ENCODE data around the gene TMEM120B. TPM values are rescaled to one million over a fixed set of nuclear protein-coding genes. Genes with fewer than 3 reads are reported as not detected.

Gene TMEM120B
- total and polyA plus RNA-seq, 4 donors = 1.5 to 12.0 (median 9.1) TPM

GRCh38 chr12:121808623-121809022 lies 96.1 kb downstream of the TMEM120B start:
- no peaks in the 10 kb centered on the region for H3K27me3 ChIP-seq (ENCODE audit: control insufficient read depth in 1 of 2, insufficient read depth in 2 of 2, low read length in 1 of 2)
- peaks cover 4 to 8% of the 10 kb centered on the region in 2 donors for H3K36me3 ChIP-seq (ENCODE audit: control insufficient read depth in 1 of 2, insufficient read depth in 2 of 2, low read length in 1 of 2)
- intact Hi-C loops (cut with DNase I) = no loop called here
- no peaks in the 10 kb centered on the region for H3K9me3 ChIP-seq (ENCODE audit: control insufficient read depth, low read length)
- H3K4me1 ChIP-seq (ENCODE audit: control insufficient read depth in 1 of 2, insufficient read depth in 2 of 2, low read length in 2 of 2) = no peaks in the 10 kb centered on the region
- WGBS, 2 donors = 80 to 81% methylated on average over 8 of the region's 8 CpGs
- H3K4me3 ChIP-seq (ENCODE audit: low read length in 2 of 2) = no peak overlapping the region
- no peak overlapping the region for H3K27ac ChIP-seq (ENCODE audit: low read depth in 1 of 2, low read length in 2 of 2)
- DNase-seq (no peak), ATAC-seq (ENCODE audit: low FRiP score) (no peak)

- H3K27me3 ChIP-seq (ENCODE audit: control insufficient read depth in 1 of 2, insufficient read depth in 2 of 2, low read length in 1 of 2) = no peaks in the 10 kb centered on the region
- H3K4me1 ChIP-seq (ENCODE audit: control insufficient read depth in 1 of 2, insufficient read depth in 2 of 2, low read length in 2 of 2) = no peaks in the 10 kb centered on the region
- DNase-seq (peak in 1 of 2 donors; percentile 78), ATAC-seq (ENCODE audit: low FRiP score) (no peak)
- H3K27ac ChIP-seq (ENCODE audit: low read depth in 1 of 2, low read length in 2 of 2) = no peak overlapping the region
- no peak overlapping the region for H3K4me3 ChIP-seq (ENCODE audit: low read length in 2 of 2)
- 88% methylated on average over 24 to 27 of the region's 27 CpGs for WGBS, 2 donors
- intact Hi-C loops (cut with DNase I) = loop anchor here (2.0 to 5.0 kb wide), 2 partner anchors 15 to 32 kb away; no protein-coding TSS in a partner anchor
- H3K36me3 ChIP-seq (ENCODE audit: control insufficient read depth in 1 of 2, insufficient read depth in 2 of 2, low read length in 1 of 2) = peaks cover 4 to 12% of the 10 kb centered on the region in 2 donors
- H3K9me3 ChIP-seq (ENCODE audit: control insufficient read depth, low read length) = no peaks in the 10 kb centered on the region
Measured at GRCh38 chr12:121809712-121810116, 97.2 kb downstream of the TMEM120B start.

- ATAC-seq (ENCODE audit: low FRiP score) = no peak
- intact Hi-C loops (cut with DNase I) = loop anchor here (2.0 to 5.0 kb wide), 2 partner anchors 16 to 33 kb away; no protein-coding TSS in a partner anchor
- no peaks in the 10 kb centered on the region for H3K27me3 ChIP-seq (ENCODE audit: control insufficient read depth in 1 of 2, insufficient read depth in 2 of 2, low read length in 1 of 2)
- H3K27ac ChIP-seq (ENCODE audit: low read depth in 1 of 2, low read length in 2 of 2) = no peak overlapping the region
- peaks cover 4 to 14% of the 10 kb centered on the region in 2 donors for H3K36me3 ChIP-seq (ENCODE audit: control insufficient read depth in 1 of 2, insufficient read depth in 2 of 2, low read length in 1 of 2)
- H3K4me3 ChIP-seq (ENCODE audit: low read length in 2 of 2) = no peak overlapping the region
- H3K9me3 ChIP-seq (ENCODE audit: control insufficient read depth, low read length) = no peaks in the 10 kb centered on the region
- DNase-seq = no peak
- 56 to 65% methylated on average over 33 of the region's 33 CpGs for WGBS, 2 donors
- no peaks in the 10 kb centered on the region for H3K4me1 ChIP-seq (ENCODE audit: control insufficient read depth in 1 of 2, insufficient read depth in 2 of 2, low read length in 2 of 2)
Measured at GRCh38 chr12:121810234-121810817, 97.8 kb downstream of the TMEM120B start.

- WGBS, 2 donors = 43 to 47% methylated on average over 6 of the region's 6 CpGs
- peak overlapping the region in 1 of 2 donors; percentile 34 for H3K27ac ChIP-seq (ENCODE audit: low read depth in 1 of 2, low read length in 2 of 2)
- intact Hi-C loops (cut with DNase I) = loop anchor here (2.0 to 5.0 kb wide), 2 partner anchors 16 to 34 kb away; no protein-coding TSS in a partner anchor
- H3K27me3 ChIP-seq (ENCODE audit: control insufficient read depth in 1 of 2, insufficient read depth in 2 of 2, low read length in 1 of 2) = no peaks in the 10 kb centered on the region
- H3K36me3 ChIP-seq (ENCODE audit: control insufficient read depth in 1 of 2, insufficient read depth in 2 of 2, low read length in 1 of 2) = peaks cover 4 to 14% of the 10 kb centered on the region in 2 donors
- H3K4me3 ChIP-seq (ENCODE audit: low read length in 2 of 2) = no peak overlapping the region
- DNase-seq (no peak), ATAC-seq (ENCODE audit: low FRiP score) (no peak)
- no peaks in the 10 kb centered on the region for H3K9me3 ChIP-seq (ENCODE audit: control insufficient read depth, low read length)
- H3K4me1 ChIP-seq (ENCODE audit: control insufficient read depth in 1 of 2, insufficient read depth in 2 of 2, low read length in 2 of 2) = no peaks in the 10 kb centered on the region
Measured at GRCh38 chr12:121810833-121811433, 98.4 kb downstream of the TMEM120B start.

- Histone ChIP-seq H3K27me3 (ENCODE audit: control insufficient read depth in 1 of 2, insufficient read depth in 2 of 2, low read length in 1 of 2) (no peaks in the 10 kb centered on the region), H3K4me3 (ENCODE audit: low read length in 2 of 2) (peak overlapping the region; percentile 47 to 67), H3K36me3 (ENCODE audit: control insufficient read depth in 1 of 2, insufficient read depth in 2 of 2, low read length in 1 of 2) (peaks cover 4 to 15% of the 10 kb centered on the region in 2 donors), H3K27ac (ENCODE audit: low read depth in 1 of 2, low read length in 2 of 2) (peak overlapping the region in 1 of 2 donors; percentile 34), H3K9me3 (ENCODE audit: control insufficient read depth, low read length) (no peaks in the 10 kb centered on the region), H3K4me1 (ENCODE audit: control insufficient read depth in 1 of 2, insufficient read depth in 2 of 2, low read length in 2 of 2) (no peaks in the 10 kb centered on the region)
- WGBS, 2 donors = 2% methylated on average over 36 to 46 of the region's 46 CpGs
- ATAC-seq (ENCODE audit: low FRiP score) (peak; percentile 94), DNase-seq (peak; percentile 79 to 92)
- intact Hi-C loops (cut with DNase I) = loop anchor here (1.0 to 5.0 kb wide), 4 partner anchors 16 to 78 kb away; no protein-coding TSS in a partner anchor
Measured at GRCh38 chr12:121811434-121812319, 99.1 kb downstream of the TMEM120B start.

GRCh38 chr12:121812320-121812871 lies 99.8 kb downstream of the TMEM120B start:
- ATAC-seq (ENCODE audit: low FRiP score) = peak; percentile 85
- Histone ChIP-seq H3K36me3 (ENCODE audit: control insufficient read depth in 1 of 2, insufficient read depth in 2 of 2, low read length in 1 of 2) (peaks cover 4 to 21% of the 10 kb centered on the region in 2 donors), H3K4me3 (ENCODE audit: low read length in 2 of 2) (peak overlapping the region; percentile 47 to 67), H3K27ac (ENCODE audit: low read depth in 1 of 2, low read length in 2 of 2) (peak overlapping the region in 1 of 2 donors; percentile 52), H3K4me1 (ENCODE audit: control insufficient read depth in 1 of 2, insufficient read depth in 2 of 2, low read length in 2 of 2) (no peaks in the 10 kb centered on the region), H3K27me3 (ENCODE audit: control insufficient read depth in 1 of 2, insufficient read depth in 2 of 2, low read length in 1 of 2) (no peaks in the 10 kb centered on the region), H3K9me3 (ENCODE audit: control insufficient read depth, low read length) (no peaks in the 10 kb centered on the region)
- peak; percentile 85 to 90 for DNase-seq
- 3 to 4% methylated on average over 25 to 26 of the region's 26 CpGs for WGBS, 2 donors
- intact Hi-C loops (cut with DNase I) = loop anchor here (1.0 to 5.0 kb wide), 3 partner anchors 17 to 77 kb away; no protein-coding TSS in a partner anchor

- no peak overlapping the region for H3K27ac ChIP-seq (ENCODE audit: low read depth in 1 of 2, low read length in 2 of 2)
- peak overlapping the region in 1 of 2 donors; percentile 11 for H3K4me3 ChIP-seq (ENCODE audit: low read length in 2 of 2)
- no peaks in the 10 kb centered on the region for H3K27me3 ChIP-seq (ENCODE audit: control insufficient read depth in 1 of 2, insufficient read depth in 2 of 2, low read length in 1 of 2)
- no peaks in the 10 kb centered on the region for H3K9me3 ChIP-seq (ENCODE audit: control insufficient read depth, low read length)
- WGBS, 2 donors = 30 to 31% methylated on average over 25 of the region's 25 CpGs
- DNase-seq (peak; percentile 49 to 78), ATAC-seq (ENCODE audit: low FRiP score) (no peak)
- intact Hi-C loops (cut with DNase I) = loop anchor here (1.0 to 5.0 kb wide), 3 partner anchors 18 to 76 kb away; no protein-coding TSS in a partner anchor
- H3K4me1 ChIP-seq (ENCODE audit: control insufficient read depth in 1 of 2, insufficient read depth in 2 of 2, low read length in 2 of 2) = no peaks in the 10 kb centered on the region
- H3K36me3 ChIP-seq (ENCODE audit: control insufficient read depth in 1 of 2, insufficient read depth in 2 of 2, low read length in 1 of 2) = peaks cover 4 to 24% of the 10 kb centered on the region in 2 donors
Measured at GRCh38 chr12:121812921-121813896, 100.7 kb downstream of the TMEM120B start.

Measured in aorta (tissue), 5 donors.